Measurements from ENCODE around the gene RBM20. TPM values are rescaled to one million over a fixed set of nuclear protein-coding genes. Genes with fewer than 3 reads are reported as not detected.

Gene RBM20
- total and polyA plus RNA-seq, 2 experiments from 2014 or later, result 3.7 to 4.0 TPM

DNA sequence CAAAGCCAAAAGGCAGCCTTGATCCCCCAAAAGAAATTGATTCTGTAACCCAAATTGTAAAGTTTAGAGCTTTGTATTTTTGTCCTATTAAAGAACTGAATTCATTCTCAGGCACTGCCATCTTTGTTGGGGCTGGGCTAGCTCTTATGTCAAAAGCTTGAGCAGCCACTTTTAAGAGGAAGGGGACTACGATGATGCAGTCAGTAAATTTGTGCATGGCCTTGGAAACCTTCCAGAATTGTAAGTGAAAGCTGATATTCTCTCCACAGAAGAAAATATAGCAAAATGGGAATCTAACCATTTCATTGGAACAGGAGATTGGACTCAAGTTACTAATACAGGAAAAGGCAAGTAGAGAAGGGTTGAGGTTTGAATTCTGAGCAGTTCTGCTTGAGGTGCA is 50.1 kb downstream of the RBM20 start:
- TF ChIP-seq, protein P1, sequence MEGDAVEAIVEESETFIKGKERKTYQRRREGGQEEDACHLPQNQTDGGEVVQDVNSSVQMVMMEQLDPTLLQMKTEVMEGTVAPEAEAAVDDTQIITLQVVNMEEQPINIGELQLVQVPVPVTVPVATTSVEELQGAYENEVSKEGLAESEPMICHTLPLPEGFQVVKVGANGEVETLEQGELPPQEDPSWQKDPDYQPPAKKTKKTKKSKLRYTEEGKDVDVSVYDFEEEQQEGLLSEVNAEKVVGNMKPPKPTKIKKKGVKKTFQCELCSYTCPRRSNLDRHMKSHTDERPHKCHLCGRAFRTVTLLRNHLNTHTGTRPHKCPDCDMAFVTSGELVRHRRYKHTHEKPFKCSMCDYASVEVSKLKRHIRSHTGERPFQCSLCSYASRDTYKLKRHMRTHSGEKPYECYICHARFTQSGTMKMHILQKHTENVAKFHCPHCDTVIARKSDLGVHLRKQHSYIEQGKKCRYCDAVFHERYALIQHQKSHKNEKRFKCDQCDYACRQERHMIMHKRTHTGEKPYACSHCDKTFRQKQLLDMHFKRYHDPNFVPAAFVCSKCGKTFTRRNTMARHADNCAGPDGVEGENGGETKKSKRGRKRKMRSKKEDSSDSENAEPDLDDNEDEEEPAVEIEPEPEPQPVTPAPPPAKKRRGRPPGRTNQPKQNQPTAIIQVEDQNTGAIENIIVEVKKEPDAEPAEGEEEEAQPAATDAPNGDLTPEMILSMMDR (IDR thresholded peaks at IDR 0.05; ENCODE audit: poor library complexity), result no peak
- TF ChIP-seq EZH2phosphoT487 (IDR thresholded peaks at IDR 0.05; ENCODE audit: low read depth, severe bottlenecking, unreplicated experiment) (no peak), EZH2 (IDR thresholded peaks at IDR 0.05; ENCODE audit: borderline replicate concordance) (no peak)
- Histone ChIP-seq H3K27me3 (no peaks in the 10 kb centered on the region), H3K4me3 (no peak overlapping the region), H3K9me2 (replicated peaks; ENCODE audit: insufficient read depth) (no peaks in the 10 kb centered on the region), H3K4me1 (ENCODE audit: insufficient read depth) (no peaks in the 10 kb centered on the region), H2AFZ (no peak overlapping the region), H3K36me3 (replicated peaks; ENCODE audit: insufficient read depth, low read depth) (no peaks in the 10 kb centered on the region), H3K9me3 (ENCODE audit: low read depth) (no peaks in the 10 kb centered on the region), H4K20me1 (ENCODE audit: insufficient read depth, poor library complexity, severe bottlenecking) (no peaks in the 10 kb centered on the region), H3K4me2 (no peak overlapping the region), H3K79me2 (no peaks in the 10 kb centered on the region), H3K27ac (no peak overlapping the region)
- WGBS (ENCODE audit: low lambda C conversion rate, missing lambda C conversion rate), result 77% methylated on average over 1 of the region's 1 CpG
- DNase-seq (ENCODE audit: low spot score), result no peak

- Histone ChIP-seq H3K36me3 (replicated peaks; ENCODE audit: insufficient read depth, low read depth) (no peaks in the 10 kb centered on the region), H3K27me3 (no peaks in the 10 kb centered on the region), H2AFZ (no peak overlapping the region), H3K4me1 (ENCODE audit: insufficient read depth) (no peaks in the 10 kb centered on the region), H3K27ac (no peak overlapping the region), H3K4me3 (no peak overlapping the region), H4K20me1 (ENCODE audit: insufficient read depth, poor library complexity, severe bottlenecking) (no peaks in the 10 kb centered on the region), H3K9me3 (ENCODE audit: low read depth) (no peaks in the 10 kb centered on the region), H3K4me2 (no peak overlapping the region), H3K79me2 (no peaks in the 10 kb centered on the region), H3K9me2 (replicated peaks; ENCODE audit: insufficient read depth) (no peaks in the 10 kb centered on the region)
- DNase-seq (ENCODE audit: low spot score), result no peak
- 92% methylated on average over 5 of the region's 5 CpGs for WGBS (ENCODE audit: low lambda C conversion rate, missing lambda C conversion rate)
- TF ChIP-seq, protein P1 (IDR thresholded peaks at IDR 0.05; ENCODE audit: poor library complexity), result no peak
Observed at GRCh38 chr10:110694820-110695538, 50.8 kb downstream of the RBM20 start.

- DNase-seq (ENCODE audit: low spot score), result no peak
- Histone ChIP-seq H3K4me3 (no peak overlapping the region), H3K27ac (no peak overlapping the region), H3K36me3 (replicated peaks; ENCODE audit: insufficient read depth, low read depth) (no peaks in the 10 kb centered on the region), H3K9me3 (ENCODE audit: low read depth) (no peaks in the 10 kb centered on the region), H3K9me2 (replicated peaks; ENCODE audit: insufficient read depth) (no peaks in the 10 kb centered on the region), H3K4me2 (no peak overlapping the region), H3K27me3 (no peaks in the 10 kb centered on the region), H3K4me1 (ENCODE audit: insufficient read depth) (no peaks in the 10 kb centered on the region), H2AFZ (no peak overlapping the region), H4K20me1 (ENCODE audit: insufficient read depth, poor library complexity, severe bottlenecking) (no peaks in the 10 kb centered on the region), H3K79me2 (no peaks in the 10 kb centered on the region)
- TF ChIP-seq, protein P1 (IDR thresholded peaks at IDR 0.05; ENCODE audit: poor library complexity), result no peak
- no peak for TF ChIP-seq EZH2 (IDR thresholded peaks at IDR 0.05; ENCODE audit: borderline replicate concordance)
- TF ChIP-seq EZH2phosphoT487 (IDR thresholded peaks at IDR 0.05; ENCODE audit: low read depth, severe bottlenecking, unreplicated experiment), result no peak
- WGBS (ENCODE audit: low lambda C conversion rate, missing lambda C conversion rate), result 96% methylated on average over 2 of the region's 2 CpGs
Observed at GRCh38 chr10:110695539-110695886, 51.4 kb downstream of the RBM20 start.

All from hepatocyte (in vitro differentiated cells).